ENCODE measurements around the gene TAOK1.

DNA sequence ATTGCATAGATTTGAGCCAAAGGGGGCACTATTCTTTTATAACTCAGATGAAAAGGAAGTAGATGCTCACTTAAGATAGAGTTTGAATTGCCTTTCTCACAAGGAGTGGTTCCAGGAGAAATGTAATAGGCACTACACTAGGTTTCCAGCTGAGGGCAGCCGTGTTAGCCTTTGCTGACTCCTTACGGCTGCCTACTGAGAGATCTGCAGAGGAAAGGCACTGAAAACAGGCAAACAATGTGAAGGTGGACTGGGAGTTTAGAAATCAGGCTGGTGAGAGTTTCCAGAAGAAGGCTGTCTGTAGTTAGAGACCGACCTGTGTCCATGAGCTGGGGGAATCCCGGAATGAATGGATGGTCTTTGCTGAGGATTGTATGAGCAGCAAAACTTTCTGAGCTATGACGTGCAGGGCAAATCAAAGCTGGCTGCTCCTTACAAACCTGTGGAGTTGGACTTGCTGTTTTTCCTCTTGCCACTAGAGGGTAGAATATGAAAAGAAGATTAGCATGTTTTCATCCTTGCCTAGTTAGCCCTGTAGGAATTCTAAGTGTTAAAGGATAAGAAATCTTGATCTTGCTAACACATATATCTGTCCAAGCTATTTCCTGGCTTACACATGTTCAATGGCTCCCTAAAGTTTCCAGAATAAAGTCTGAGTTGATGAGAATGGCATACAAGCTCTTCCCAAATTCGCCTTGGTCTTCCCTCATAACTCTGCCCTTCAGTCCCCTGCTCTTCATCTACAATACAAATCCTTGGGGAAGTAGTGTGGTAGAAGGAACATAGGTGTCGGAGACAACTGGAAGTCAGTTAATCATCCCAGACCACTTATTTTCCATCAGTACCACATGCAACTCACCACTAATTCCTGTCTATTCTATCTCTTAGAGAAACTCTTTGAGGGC lies 20.1 kb upstream of the TAOK1 start:
- TF ChIP-seq CTCF (IDR thresholded peaks at IDR 0.05) = peak; percentile 67 to 95 (median 78)
- no peak for TF ChIP-seq POLR2A (IDR thresholded peaks at IDR 0.05)

All from adrenal gland (tissue), 5 donors.